HG02642 (cell line): ENCODE results near the gene SLC25A21.
"Not testable (repeated sequence)": the region's sequence is repeated elsewhere in the genome, so short reads cannot be mapped to it uniquely, and the experiment has no call there.

ENCODE experiments used
- ATAC-seq: cut with Tn5 transposase; IDR thresholded peaks from one replicate; pipeline ENCODE4 v1.9.1; 2021; ENCODE audit warnings: mild to moderate bottlenecking; ENCODE audit not compliant: unreplicated experiment, poor library complexity

The SLC25A21 gene

GRCh38 chr14:36905272-36905888, 267.0 kb downstream of the SLC25A21 start:
- no peak for ATAC-seq

DNA sequence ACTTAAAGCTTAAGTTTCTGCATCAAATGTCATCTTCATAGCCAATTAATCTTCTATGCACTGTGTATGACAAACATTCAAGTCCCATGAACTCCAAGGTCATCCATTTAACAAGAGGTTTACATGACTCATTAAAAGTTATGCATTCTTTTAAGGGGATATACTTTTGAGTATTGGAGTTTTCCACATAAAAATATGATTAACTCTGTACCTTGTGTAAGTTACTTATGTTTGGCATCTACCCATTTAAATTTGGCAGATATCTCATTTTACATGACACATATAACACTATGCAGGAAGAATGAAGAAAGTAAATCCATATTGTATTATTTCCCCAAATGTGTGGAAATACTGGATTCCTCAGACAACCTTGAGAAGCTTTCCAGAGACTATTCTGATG, 270.5 kb downstream of the SLC25A21 start:
- ATAC-seq = no peak

DNA sequence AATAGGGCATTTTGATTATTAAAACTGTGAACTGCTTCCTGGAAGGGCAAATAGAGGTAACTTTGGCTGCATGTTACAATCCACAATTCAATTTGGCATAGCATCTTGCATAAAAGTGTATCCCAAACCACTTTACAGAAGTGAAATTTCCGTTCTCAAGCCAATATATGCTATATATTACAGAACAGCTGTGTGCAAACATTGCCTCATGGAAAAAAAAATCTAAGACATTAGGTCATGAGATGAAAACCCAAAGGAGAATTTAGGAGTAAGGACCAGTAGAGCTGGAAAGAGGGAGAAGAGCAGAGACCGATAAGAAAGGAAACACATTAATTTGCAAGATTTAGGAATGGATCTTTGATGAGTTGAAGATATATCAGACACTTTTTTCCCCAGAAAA, 271.6 kb downstream of the SLC25A21 start:
- ATAC-seq = no peak

DNA sequence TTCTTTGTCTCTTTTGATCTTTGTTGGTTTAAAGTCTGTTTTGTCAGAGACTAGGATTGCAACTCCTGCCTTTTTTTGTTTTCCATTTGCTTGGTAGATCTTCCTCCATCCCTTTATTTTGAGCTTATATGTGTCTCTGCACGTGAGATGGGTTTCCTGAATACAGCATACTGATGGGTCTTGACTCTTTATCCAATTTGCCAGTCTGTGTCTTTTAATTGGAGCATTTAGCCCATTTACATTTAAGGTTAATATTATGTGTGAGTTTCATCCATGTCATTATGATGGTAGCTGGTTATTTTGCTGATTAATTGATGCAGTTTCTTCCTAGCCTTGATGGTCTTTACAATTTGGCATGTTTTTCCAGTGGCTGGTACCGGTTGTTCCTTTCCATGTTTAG, 276.1 kb downstream of the SLC25A21 start:
- ATAC-seq = not testable (repeated sequence)

DNA sequence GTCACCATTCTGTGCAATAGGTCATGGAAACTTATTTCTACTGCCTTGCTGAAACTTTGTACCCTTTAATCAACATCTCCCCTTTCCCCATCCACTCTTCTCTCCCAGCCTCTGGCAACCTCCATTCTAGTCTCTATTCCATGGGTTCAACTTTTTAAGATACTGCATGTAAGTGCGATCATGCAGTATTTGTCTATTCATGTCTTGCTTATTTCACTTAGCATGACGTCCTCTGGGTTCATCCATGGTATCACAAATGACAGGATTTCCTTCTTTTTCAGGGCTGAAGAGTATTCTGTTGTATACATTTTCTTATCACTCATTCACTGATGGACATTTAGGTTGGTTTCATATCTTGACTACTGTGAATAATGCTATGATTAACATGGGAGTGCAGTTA, 288.4 kb downstream of the SLC25A21 start:
- no peak for ATAC-seq

GRCh38 chr14:36880276-36880675, 292.1 kb downstream of the SLC25A21 start:
- ATAC-seq = no peak

- ATAC-seq = no peak
These were observed 292.8 kb downstream of the SLC25A21 start for GRCh38 chr14:36879558-36879957.

DNA sequence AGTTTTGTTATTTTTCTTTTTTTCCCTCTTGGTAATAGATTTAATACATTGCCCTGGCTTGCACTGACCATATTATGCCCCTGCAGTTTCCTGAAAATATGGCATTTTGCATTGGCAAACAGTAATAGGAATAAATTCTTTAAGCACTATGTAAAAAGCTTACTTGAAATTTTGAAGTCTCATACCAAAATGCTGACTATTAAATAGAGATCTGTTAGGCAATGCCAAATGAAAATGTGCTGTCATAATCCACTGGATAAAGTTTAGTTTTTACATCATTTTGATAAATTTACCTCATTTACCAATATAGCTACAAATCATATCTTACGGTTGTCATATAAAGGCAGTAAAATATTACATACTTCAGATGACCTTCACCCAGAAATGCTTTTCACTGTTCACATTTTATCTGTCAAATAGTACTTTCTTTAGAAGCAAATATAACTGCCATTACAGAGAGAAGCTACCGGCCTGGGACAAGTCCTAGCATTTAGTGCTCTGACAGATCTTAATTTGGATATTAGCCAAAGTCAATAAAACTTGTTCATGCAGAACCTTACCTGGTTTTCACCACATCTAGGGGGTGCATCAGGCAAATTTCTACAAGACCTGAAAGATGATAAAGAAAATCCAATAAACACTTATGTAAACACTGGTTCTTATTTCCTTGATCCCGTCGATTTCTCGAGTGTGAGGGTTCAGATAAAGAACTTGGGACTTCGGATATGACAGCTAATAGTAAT, 297.8 kb downstream of the SLC25A21 start:
- no peak for ATAC-seq

DNA sequence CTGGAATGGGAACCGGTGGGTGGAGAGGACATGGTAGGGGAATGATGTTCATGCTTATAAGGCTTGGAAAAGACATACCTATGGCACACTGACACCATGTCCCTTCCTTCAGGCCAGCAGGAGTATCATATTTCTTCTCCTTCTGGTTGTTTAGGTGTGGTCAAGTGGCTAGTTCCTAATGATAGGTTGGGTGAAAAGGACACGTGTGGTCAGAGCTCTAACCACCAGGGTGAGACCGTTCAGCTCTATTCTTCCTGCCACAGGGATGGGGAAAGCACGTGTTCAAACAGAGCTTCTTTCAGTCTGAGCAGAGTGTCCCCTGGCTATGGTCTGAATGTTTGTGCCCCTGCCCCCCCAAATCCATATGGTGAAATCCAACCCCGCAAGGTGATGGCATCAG, 301.6 kb downstream of the SLC25A21 start:
- no peak for ATAC-seq

DNA sequence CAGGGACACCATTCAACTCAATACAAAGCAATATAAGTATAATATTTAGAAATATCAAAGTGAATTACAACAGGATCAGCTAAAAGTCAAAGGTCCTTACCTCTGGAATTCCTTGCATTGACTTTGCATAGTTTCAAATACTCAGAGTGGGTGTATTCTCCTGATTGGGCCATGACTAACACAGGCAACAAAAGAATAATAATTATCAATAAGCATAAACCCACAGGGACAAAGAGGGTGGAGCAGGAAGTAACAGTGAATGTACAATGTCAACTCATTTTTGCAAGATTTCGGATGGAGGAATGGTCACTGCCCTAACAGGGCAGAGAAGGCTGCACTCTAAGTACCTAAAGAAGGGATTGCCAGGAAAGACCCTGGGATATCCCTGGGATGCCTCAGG, 303.3 kb downstream of the SLC25A21 start:
- no peak for ATAC-seq

DNA sequence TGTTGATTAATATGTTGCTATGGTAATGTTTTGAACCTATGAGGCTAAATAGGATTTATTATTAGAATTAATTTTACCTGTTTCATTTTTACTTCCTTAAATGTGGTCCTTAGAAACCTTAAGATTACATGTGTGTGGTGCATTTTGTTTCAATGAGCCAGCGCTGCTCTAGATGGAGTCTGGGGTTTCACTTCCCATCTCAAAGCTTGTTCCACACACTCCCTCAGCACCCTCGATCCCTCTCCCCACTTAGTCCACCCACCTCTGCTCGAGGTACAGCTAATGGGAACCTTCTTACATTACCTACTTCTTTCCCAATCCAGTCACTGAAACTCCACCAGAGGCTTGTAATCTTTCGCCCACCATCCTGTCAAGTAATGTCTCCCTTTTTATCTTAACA, 305.5 kb downstream of the SLC25A21 start:
- ATAC-seq = peak; percentile 79

GRCh38 chr14:36863271-36863670, 309.1 kb downstream of the SLC25A21 start:
- no peak for ATAC-seq

DNA sequence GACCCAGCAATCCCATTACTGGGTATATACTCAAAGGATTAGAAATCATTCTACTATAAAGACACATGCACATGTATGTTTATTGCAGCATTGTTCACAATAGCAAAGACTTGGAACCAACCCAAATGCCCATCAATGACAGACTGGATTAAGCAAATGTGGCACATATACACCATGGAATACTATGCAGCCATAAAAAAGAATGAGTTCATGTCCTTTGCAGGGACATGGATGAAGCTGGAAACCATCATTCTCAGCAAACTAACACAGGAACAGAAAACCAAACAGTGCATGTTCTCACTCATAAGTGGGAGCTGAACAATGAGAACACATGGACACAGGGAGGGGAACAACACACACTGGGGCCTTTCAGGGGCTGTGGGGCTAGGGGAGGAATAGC, 310.2 kb downstream of the SLC25A21 start:
- not testable (repeated sequence) for ATAC-seq

DNA sequence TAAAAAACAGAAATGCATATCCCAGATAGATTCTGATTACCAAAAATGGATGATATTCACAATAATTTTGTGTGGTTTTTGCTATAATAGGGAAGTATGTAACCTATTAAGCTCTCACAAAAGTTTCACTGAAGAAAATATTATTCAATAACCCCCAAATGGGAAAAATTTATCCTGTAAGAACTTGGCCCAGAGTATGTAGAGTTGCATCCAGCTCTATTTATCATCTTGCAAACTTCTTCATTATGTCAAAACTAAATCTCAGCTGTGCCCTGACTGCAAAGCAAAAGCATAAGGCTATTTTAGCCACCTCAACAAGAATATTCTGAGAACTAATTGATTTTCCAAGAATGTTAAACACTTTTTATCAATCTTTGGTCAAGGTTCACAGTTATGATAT, 311.6 kb downstream of the SLC25A21 start:
- ATAC-seq = no peak

DNA sequence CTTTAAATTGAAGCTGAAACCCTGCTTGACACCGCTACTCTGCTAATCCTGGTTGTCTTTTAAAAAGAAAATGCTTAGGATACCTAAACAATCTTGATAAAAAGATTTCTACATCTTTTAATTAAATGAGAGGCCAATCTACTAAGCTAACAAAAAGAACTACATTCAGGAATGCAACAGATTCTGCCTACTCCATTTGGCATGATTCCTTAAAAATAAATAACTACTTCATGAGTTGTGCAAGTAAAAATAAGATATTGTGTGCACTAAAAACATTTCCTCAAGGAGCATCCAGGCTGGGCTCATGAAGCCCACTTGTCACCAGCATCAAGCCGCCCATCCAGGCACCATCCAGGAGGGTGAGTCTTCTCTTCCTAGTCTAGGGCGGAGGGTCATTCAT, 313.3 kb downstream of the SLC25A21 start:
- ATAC-seq = no peak

GRCh38 chr14:36857842-36858445, 314.5 kb downstream of the SLC25A21 start:
- no peak for ATAC-seq

DNA sequence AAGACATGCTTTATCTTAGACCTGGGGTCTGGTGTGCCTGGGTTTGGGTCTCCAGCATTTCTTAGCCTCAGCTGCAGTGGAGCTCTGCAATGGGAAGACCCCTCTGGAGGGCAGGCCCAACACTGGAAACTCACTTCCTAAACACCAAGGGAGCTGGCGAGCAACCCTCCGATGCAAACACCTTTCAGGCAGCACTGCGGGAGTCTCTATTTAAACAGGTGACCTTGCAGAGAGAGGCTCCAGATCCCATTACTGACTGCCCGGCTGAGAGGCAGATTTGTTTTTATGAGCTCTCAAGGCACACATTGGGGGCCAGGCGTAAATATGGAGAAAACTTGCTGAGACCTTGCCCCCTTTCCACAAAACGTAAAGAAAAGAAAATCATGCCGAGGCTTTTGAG, 315.3 kb downstream of the SLC25A21 start:
- ATAC-seq = no peak

DNA sequence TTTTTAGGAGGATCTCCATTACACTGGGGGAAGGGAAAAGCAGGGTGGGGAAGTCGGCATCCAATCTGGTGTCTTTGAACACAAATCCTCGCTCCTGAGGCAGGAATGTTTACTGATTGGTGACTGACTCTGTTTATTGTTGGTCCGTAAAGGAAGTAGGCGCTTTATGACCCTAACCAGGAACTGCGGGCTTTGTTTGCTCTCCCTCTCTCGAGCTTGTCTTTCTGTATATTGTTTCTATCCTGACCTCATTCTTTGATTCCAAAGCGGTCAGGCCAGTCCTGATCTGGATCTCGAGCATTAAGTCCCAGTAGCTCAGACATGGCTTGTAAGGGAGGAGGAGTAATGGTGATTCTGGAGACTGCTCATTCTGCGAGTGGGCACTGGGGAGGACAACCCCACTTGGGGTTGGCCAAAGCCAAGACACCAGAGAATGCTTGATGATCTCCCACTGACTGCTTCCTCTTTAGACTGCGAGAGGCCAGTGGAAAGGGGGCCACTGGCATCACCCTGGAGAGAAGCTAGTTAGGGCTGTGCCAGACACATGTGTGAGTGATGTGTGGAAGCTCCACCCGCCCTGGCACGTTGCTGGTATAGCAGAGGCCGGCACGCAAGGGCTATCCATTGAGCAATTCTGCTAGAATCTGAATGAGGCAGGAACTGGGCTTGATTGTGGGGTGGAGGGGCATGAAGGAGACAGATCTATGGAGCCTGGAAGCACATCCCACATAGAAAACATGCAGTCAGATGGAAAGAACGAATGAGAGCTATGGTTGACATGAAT, 316.1 kb downstream of the SLC25A21 start:
- no peak for ATAC-seq

- no peak for ATAC-seq
These were observed 317.0 kb downstream of the SLC25A21 start for GRCh38 chr14:36855396-36855795.

GRCh38 chr14:36852981-36853691, 319.3 kb downstream of the SLC25A21 start:
- ATAC-seq = no peak
